HL-60 (cell line): ENCODE data around the gene GADD45A.

Source experiments
- POLR2AphosphoS5 ChIP-seq: IDR thresholded peaks from 2 replicates; pipeline ENCODE4 v1.6.1; 2012; ENCODE audit warnings: low read depth
- TF ChIP-seq, protein P1 (sequence below): IDR thresholded peaks from one replicate; pipeline ENCODE4 v1.5.1; 2011; ENCODE audit warnings: low read length, control low read depth, inconsistent platforms; ENCODE audit not compliant: insufficient read depth

DNA sequence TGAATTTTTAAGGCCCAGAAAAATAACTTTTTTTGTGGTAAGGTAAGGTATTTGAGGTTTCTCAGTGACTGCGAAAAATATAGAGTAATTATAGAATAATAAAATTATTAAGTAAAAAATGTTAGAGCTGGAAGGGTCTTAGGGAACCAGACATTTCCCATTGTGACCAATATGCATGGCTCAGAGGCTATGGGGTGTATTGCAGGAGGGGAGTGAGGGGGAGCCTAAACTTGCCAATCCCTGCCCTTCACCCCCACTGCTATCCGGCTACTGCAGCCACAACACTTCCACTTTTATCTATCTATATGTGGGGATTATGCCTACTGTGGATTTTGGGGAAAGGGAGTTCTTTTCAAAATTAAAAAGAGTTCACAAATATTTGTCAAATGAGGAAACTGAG is 7.6 kb upstream of the GADD45A start:
- TF ChIP-seq, protein P1, sequence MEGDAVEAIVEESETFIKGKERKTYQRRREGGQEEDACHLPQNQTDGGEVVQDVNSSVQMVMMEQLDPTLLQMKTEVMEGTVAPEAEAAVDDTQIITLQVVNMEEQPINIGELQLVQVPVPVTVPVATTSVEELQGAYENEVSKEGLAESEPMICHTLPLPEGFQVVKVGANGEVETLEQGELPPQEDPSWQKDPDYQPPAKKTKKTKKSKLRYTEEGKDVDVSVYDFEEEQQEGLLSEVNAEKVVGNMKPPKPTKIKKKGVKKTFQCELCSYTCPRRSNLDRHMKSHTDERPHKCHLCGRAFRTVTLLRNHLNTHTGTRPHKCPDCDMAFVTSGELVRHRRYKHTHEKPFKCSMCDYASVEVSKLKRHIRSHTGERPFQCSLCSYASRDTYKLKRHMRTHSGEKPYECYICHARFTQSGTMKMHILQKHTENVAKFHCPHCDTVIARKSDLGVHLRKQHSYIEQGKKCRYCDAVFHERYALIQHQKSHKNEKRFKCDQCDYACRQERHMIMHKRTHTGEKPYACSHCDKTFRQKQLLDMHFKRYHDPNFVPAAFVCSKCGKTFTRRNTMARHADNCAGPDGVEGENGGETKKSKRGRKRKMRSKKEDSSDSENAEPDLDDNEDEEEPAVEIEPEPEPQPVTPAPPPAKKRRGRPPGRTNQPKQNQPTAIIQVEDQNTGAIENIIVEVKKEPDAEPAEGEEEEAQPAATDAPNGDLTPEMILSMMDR = no peak
- TF ChIP-seq POLR2AphosphoS5 = no peak
